Testis (tissue), 3 donors: ENCODE data around the gene MEGF11. TPM values are rescaled to one million over a fixed set of nuclear protein-coding genes. Genes with fewer than 3 reads are reported as not detected.

ENCODE experiments used
- DNase-seq: peaks from one replicate; pipeline ENCODE4 v3.0.0-alpha.2; 2019
- H3K27ac ChIP-seq, 2 donors: fragments of 200-600 bp; sonication (generic); one replicate each; pipeline ENCODE4 v1.5.1; 2019
- H3K27me3 ChIP-seq: fragments of 200-600 bp; sonication (generic); one replicate; pipeline ENCODE4 v1.5.1; 2019
- H3K36me3 ChIP-seq: fragments of 200-600 bp; sonication (generic); one replicate; pipeline ENCODE4 v1.5.1; 2017; ENCODE audit warnings: low read depth; ENCODE audit errors: missing control alignments
- H3K4me1 ChIP-seq: fragments of 200-600 bp; sonication (generic); one replicate; pipeline ENCODE4 v1.5.1; 2019
- H3K4me3 ChIP-seq, 2 donors: fragments of 200-600 bp; sonication (generic); one replicate each; pipeline ENCODE4 v1.5.1; 2017 to 2019
- H3K9me3 ChIP-seq: fragments of 200-600 bp; sonication (generic); one replicate; pipeline ENCODE4 v1.5.1; 2017
- CTCF ChIP-seq, 3 experiments: fragments of 450-650 bp in 2 of 3; fragments of 200-600 bp in 1 of 3; sonication (generic) in 1 of 3; IDR thresholded peaks; one replicate each; pipeline ENCODE4 v1.5.1; 2016 to 2019; ENCODE audit warnings: antibody characterized with exemption in 3 of 3, mild to moderate bottlenecking in 2 of 3, moderate library complexity in 1 of 3
- POLR2A ChIP-seq: fragments of 450-650 bp; IDR thresholded peaks from one replicate; pipeline ENCODE4 v1.6.1; 2017; ENCODE audit warnings: antibody characterized with exemption, mild to moderate bottlenecking, moderate library complexity
- WGBS, 2 donors: methylation state at CpG; one replicate each; pipeline ENCODE4 v1.1.5; 2018; 5-methylcytosine and 5-hydroxymethylcytosine counted together
- intact Hi-C: fragments of 100-400 bp; cut with DNase I; formaldehyde crosslinking; loops from one replicate; pipeline ENCODE4 v1.15.1; 2023; ENCODE audit warnings: low total_unique reads
- polyA plus RNA-seq: library from polyadenylated mRNA; stranded (reverse); fragments of 350-450 nt; fragmentation: Illumina TruSeq; extraction: RNeasy Lipid Tissue Mini Kit (QIAGEN cat#74804); gene quantifications from one replicate; pipeline ENCODE4 v1.2.3, GENCODE V29; 2014; ENCODE audit warnings: low read depth, low replicate concordance; ENCODE audit not compliant: insufficient read depth
- total RNA-seq, 2 donors: library from RNA; depleted of rRNA; stranded (reverse); fragments of >200 nt; gene quantifications; one replicate each; pipeline ENCODE4 v1.2.3, GENCODE V29; 2016

The MEGF11 gene
- total and polyA plus RNA-seq, 3 donors from 2014 or later, result 4.5 to 18.7 (median 8.6) TPM

GRCh38 chr15:66130496-66131034, 123.0 kb downstream of the MEGF11 start:
- TF ChIP-seq CTCF (IDR thresholded peaks at IDR 0.05), result no peak
- no peak for DNase-seq
- no peaks in the 10 kb centered on the region for H3K9me3 ChIP-seq
- no peaks in the 10 kb centered on the region for H3K27me3 ChIP-seq
- H3K27ac ChIP-seq, result no peak overlapping the region
- peaks cover 14% of the 10 kb centered on the region for H3K4me1 ChIP-seq
- WGBS, 2 donors, result 78% methylated on average over 3 of the region's 3 CpGs
- no peaks in the 10 kb centered on the region for H3K36me3 ChIP-seq
- intact Hi-C loops, result no loop called here
- no peak overlapping the region for H3K4me3 ChIP-seq

GRCh38 chr15:66129586-66129985, 124.0 kb downstream of the MEGF11 start:
- Histone ChIP-seq H3K27ac (no peak overlapping the region), H3K9me3 (no peaks in the 10 kb centered on the region), H3K4me3 (no peak overlapping the region), H3K4me1 (peaks cover 14% of the 10 kb centered on the region), H3K27me3 (no peaks in the 10 kb centered on the region), H3K36me3 (no peaks in the 10 kb centered on the region)
- TF ChIP-seq POLR2A, result no peak
- no peak for TF ChIP-seq CTCF (IDR thresholded peaks at IDR 0.05)
- 77 to 79% methylated on average over 7 of the region's 7 CpGs for WGBS, 2 donors
- intact Hi-C loops, result no loop called here
- no peak for DNase-seq

GRCh38 chr15:66128116-66128680, 125.4 kb downstream of the MEGF11 start:
- TF ChIP-seq POLR2A (no peak), CTCF (IDR thresholded peaks at IDR 0.05) (no peak)
- H3K27me3 ChIP-seq, result no peaks in the 10 kb centered on the region
- no peak for DNase-seq

GRCh38 chr15:66126456-66126855, 127.1 kb downstream of the MEGF11 start:
- H3K27ac ChIP-seq, result no peak overlapping the region
- H3K27me3 ChIP-seq, result no peaks in the 10 kb centered on the region
- H3K36me3 ChIP-seq, result no peaks in the 10 kb centered on the region

More at GRCh38 chr15:66128116-66128680, 125.4 kb downstream of the MEGF11 start:
- Histone ChIP-seq H3K4me3 (no peak overlapping the region), H3K9me3 (no peaks in the 10 kb centered on the region), H3K36me3 (no peaks in the 10 kb centered on the region), H3K27ac (no peak overlapping the region), H3K4me1 (peaks cover 4% of the 10 kb centered on the region)
- intact Hi-C loops, result no loop called here
- WGBS, 2 donors, result 56 to 76% methylated on average over 8 of the region's 8 CpGs

More at GRCh38 chr15:66126456-66126855, 127.1 kb downstream of the MEGF11 start:
- no peak overlapping the region for H3K4me3 ChIP-seq
- intact Hi-C loops, result no loop called here
- no peaks in the 10 kb centered on the region for H3K9me3 ChIP-seq
- no peaks in the 10 kb centered on the region for H3K4me1 ChIP-seq
- 68 to 78% methylated on average over 5 of the region's 5 CpGs for WGBS, 2 donors
- no peak for TF ChIP-seq CTCF (IDR thresholded peaks at IDR 0.05)
- TF ChIP-seq POLR2A, result no peak
- DNase-seq, result no peak
